ENCODE results near the gene TBC1D2B. TPM values are rescaled to one million over a fixed set of nuclear protein-coding genes. Genes with fewer than 3 reads are reported as not detected.

TBC1D2B gene
- polyA plus RNA-seq, 1 donor (not counting 4 experiments of a cell fraction or from before 2014, with no cell fraction given) = 27.0 TPM

DNA sequence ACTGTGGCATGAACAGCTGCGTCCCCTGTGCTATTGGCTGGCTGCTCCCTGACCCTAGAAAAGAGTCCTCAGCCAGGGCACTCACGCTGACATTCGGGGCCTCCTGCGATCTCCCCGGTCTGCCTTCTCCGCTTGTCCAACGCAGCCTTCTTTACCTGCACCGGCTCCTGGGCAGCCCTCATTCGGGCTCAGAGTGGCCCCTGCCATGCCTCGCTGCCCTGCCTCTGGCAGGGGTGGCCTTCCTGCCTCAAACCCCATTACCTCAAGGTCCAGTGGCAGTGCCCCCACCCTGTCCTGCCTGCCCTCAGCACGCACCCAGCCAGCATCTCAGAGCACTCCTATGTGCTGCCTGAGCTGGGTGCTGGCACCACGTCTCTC lies 86.5 kb downstream of the TBC1D2B start:
- Histone ChIP-seq H3K4me2 (ENCODE audit: control insufficient read depth, extremely low read depth, insufficient read depth, low read depth, low read length) (no peak overlapping the region), H3K4me3 (ENCODE audit: control insufficient read depth in 2 of 3, extremely low read depth in 1 of 3, insufficient read depth in 2 of 3, low read depth in 1 of 3, low read length in 3 of 3) (no peak overlapping the region), H3K4me1 (ENCODE audit: control insufficient read depth, extremely low read depth, insufficient read depth, low read length) (peaks cover 32% of the 10 kb centered on the region), H4K20me1 (ENCODE audit: control insufficient read depth, extremely low read depth, insufficient read depth, low read length) (no peaks in the 10 kb centered on the region), H2AFZ (ENCODE audit: control insufficient read depth, low read length) (no peak overlapping the region), H3K9ac (ENCODE audit: control insufficient read depth, extremely low read depth, insufficient read depth, low read length) (no peak overlapping the region), H3K9me1 (ENCODE audit: control insufficient read depth, extremely low read depth, insufficient read depth, low read length) (peaks cover 3% of the 10 kb centered on the region), H3K9me3 (ENCODE audit: control insufficient read depth, low read depth, low read length) (no peaks in the 10 kb centered on the region), H3K27ac (ENCODE audit: control insufficient read depth, insufficient read depth, low read length) (no peak overlapping the region), H3K79me2 (ENCODE audit: control insufficient read depth, insufficient read depth, low read length) (no peaks in the 10 kb centered on the region), H3K36me3 (ENCODE audit: control insufficient read depth in 2 of 2, extremely low read depth in 1 of 2, insufficient read depth in 2 of 2, low read length in 2 of 2) (no peaks in the 10 kb centered on the region), H3K27me3 (ENCODE audit: control insufficient read depth, extremely low read depth, insufficient read depth, low read length) (no peaks in the 10 kb centered on the region)
- no peak for TF ChIP-seq EZH2 (IDR thresholded peaks at IDR 0.05; ENCODE audit: low read length)
- TF ChIP-seq, protein P1, sequence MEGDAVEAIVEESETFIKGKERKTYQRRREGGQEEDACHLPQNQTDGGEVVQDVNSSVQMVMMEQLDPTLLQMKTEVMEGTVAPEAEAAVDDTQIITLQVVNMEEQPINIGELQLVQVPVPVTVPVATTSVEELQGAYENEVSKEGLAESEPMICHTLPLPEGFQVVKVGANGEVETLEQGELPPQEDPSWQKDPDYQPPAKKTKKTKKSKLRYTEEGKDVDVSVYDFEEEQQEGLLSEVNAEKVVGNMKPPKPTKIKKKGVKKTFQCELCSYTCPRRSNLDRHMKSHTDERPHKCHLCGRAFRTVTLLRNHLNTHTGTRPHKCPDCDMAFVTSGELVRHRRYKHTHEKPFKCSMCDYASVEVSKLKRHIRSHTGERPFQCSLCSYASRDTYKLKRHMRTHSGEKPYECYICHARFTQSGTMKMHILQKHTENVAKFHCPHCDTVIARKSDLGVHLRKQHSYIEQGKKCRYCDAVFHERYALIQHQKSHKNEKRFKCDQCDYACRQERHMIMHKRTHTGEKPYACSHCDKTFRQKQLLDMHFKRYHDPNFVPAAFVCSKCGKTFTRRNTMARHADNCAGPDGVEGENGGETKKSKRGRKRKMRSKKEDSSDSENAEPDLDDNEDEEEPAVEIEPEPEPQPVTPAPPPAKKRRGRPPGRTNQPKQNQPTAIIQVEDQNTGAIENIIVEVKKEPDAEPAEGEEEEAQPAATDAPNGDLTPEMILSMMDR (optimal IDR thresholded peaks at IDR 0.05 in 1 of 3, IDR thresholded peaks at IDR 0.05 in 1 of 3, conservative IDR thresholded peaks at IDR 0.05 in 1 of 3; ENCODE audit: extremely low read depth in 1 of 3, insufficient read depth in 2 of 3, low read length in 3 of 3) = no peak
- DNase-seq (ENCODE audit: low read depth, low spot score) = no peak
- dilution Hi-C loops (cut with MboI; ENCODE audit: extremely low pct_ligation_motif_present, low sequenced_read_pairs) = no loop called here
- FAIRE-seq = no peak

DNA sequence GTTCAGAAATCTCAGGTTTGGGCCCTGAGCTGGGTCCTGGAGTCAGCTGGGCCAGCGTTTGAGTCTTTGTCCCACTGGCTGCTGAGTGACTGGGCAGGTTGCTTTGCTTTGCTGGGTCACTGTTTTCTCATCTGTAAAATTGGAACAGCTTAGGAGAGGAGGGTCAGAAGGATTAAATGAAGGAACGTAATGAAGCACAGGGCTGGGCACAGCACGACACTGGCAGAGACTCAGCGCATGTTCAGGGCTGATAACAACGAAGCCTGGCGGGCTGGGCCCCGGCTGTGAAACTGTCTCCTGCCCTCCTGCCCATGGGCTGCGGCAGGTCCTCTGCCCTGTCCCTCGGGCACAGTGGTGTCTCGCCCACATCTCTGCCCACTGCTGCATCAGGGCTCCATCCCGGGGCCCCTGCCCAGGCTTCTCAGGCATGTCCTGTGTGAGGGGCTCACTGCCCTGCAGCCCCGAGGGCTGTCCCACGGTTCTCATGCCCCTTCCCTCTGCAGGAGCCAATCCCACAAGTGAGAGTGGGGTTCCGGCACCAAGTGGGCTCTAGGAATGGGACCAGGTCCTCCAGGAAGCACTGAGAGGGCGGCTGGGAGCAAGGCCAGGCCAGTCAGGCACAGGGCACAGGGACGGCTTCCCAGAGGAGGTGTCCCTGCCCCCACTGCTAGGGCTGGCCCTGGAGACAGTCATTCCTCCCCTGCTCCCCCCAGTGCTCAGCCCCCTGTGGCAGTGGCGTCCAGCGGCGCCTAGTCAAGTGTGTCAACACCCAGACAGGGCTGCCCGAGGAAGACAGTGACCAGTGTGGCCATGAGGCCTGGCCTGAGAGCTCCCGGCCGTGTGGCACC lies 88.0 kb downstream of the TBC1D2B start:
- H3K9ac ChIP-seq (ENCODE audit: control insufficient read depth, extremely low read depth, insufficient read depth, low read length) = no peak overlapping the region
- dilution Hi-C loops (cut with MboI; ENCODE audit: extremely low pct_ligation_motif_present, low sequenced_read_pairs) = no loop called here
- H3K4me1 ChIP-seq (ENCODE audit: control insufficient read depth, extremely low read depth, insufficient read depth, low read length) = peaks cover 26% of the 10 kb centered on the region
- peaks cover 3% of the 10 kb centered on the region for H3K9me1 ChIP-seq (ENCODE audit: control insufficient read depth, extremely low read depth, insufficient read depth, low read length)
- no peaks in the 10 kb centered on the region for H4K20me1 ChIP-seq (ENCODE audit: control insufficient read depth, extremely low read depth, insufficient read depth, low read length)
- no peak overlapping the region for H3K27ac ChIP-seq (ENCODE audit: control insufficient read depth, insufficient read depth, low read length)
- no peak for FAIRE-seq
- no peak overlapping the region for H3K4me2 ChIP-seq (ENCODE audit: control insufficient read depth, extremely low read depth, insufficient read depth, low read depth, low read length)
- no peaks in the 10 kb centered on the region for H3K27me3 ChIP-seq (ENCODE audit: control insufficient read depth, extremely low read depth, insufficient read depth, low read length)
- H3K36me3 ChIP-seq (ENCODE audit: control insufficient read depth in 2 of 2, extremely low read depth in 1 of 2, insufficient read depth in 2 of 2, low read length in 2 of 2) = no peaks in the 10 kb centered on the region
- H3K9me3 ChIP-seq (ENCODE audit: control insufficient read depth, low read depth, low read length) = no peaks in the 10 kb centered on the region
- no peak for DNase-seq (ENCODE audit: low read depth, low spot score)
- no peak overlapping the region for H3K4me3 ChIP-seq (ENCODE audit: control insufficient read depth in 2 of 3, extremely low read depth in 1 of 3, insufficient read depth in 2 of 3, low read depth in 1 of 3, low read length in 3 of 3)
- no peak for TF ChIP-seq EZH2 (IDR thresholded peaks at IDR 0.05; ENCODE audit: low read length)
- TF ChIP-seq, protein P1 (optimal IDR thresholded peaks at IDR 0.05 in 1 of 3, IDR thresholded peaks at IDR 0.05 in 1 of 3, conservative IDR thresholded peaks at IDR 0.05 in 1 of 3; ENCODE audit: extremely low read depth in 1 of 3, insufficient read depth in 2 of 3, low read length in 3 of 3) = no peak
- H2AFZ ChIP-seq (ENCODE audit: control insufficient read depth, low read length) = no peak overlapping the region
- no peaks in the 10 kb centered on the region for H3K79me2 ChIP-seq (ENCODE audit: control insufficient read depth, insufficient read depth, low read length)

Data from keratinocyte (primary cell).